ENCODE measurements around the gene PXMP4.

DNA sequence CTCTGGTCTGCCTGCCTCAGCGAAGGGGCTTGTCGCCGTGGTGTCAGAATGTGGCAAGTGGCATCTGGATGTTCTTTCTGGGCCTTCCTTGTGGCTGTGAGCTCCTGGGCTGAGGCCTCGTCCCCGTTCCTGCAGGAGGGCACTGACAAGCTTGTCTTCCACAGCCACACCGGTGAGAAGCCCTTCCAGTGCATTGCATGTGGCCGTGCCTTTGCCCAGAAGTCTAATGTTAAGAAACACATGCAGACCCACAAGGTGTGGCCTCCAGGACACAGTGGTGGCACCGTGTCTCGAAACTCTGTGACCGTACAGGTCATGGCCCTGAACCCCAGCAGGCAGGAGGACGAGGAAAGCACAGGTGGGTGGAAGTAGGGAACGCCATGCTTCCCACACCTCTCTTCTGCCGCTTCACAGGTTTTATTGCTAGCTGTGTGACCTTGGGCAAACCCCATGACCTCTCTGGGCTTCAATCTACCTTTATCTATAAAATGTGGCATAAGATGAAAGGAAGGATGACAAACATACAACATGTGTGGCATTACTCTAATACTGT, 41.7 kb upstream of the PXMP4 start:
- TF ChIP-seq, protein P1, sequence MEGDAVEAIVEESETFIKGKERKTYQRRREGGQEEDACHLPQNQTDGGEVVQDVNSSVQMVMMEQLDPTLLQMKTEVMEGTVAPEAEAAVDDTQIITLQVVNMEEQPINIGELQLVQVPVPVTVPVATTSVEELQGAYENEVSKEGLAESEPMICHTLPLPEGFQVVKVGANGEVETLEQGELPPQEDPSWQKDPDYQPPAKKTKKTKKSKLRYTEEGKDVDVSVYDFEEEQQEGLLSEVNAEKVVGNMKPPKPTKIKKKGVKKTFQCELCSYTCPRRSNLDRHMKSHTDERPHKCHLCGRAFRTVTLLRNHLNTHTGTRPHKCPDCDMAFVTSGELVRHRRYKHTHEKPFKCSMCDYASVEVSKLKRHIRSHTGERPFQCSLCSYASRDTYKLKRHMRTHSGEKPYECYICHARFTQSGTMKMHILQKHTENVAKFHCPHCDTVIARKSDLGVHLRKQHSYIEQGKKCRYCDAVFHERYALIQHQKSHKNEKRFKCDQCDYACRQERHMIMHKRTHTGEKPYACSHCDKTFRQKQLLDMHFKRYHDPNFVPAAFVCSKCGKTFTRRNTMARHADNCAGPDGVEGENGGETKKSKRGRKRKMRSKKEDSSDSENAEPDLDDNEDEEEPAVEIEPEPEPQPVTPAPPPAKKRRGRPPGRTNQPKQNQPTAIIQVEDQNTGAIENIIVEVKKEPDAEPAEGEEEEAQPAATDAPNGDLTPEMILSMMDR (IDR thresholded peaks at IDR 0.05) = no peak
- TF ChIP-seq POLR2AphosphoS5 (IDR thresholded peaks at IDR 0.05) = no peak

Measured in gastroesophageal sphincter (tissue), 3 donors.